Colonic mucosa (tissue), 4 donors: ENCODE results near the gene BCORL1. TPM values are rescaled to one million over a fixed set of nuclear protein-coding genes. Genes with fewer than 3 reads are reported as not detected.

Experiments used
- DNase-seq: peaks from one replicate; pipeline ENCODE4 v3.0.0-alpha.2; 2020
- H3K27ac ChIP-seq: fragments of 200-600 bp; one replicate; pipeline ENCODE4 v1.8.0; 2021
- H3K27me3 ChIP-seq: fragments of 200-600 bp; one replicate; pipeline ENCODE4 v1.8.0; 2021
- H3K36me3 ChIP-seq: fragments of 200-600 bp; one replicate; pipeline ENCODE4 v1.8.0; 2021
- H3K4me1 ChIP-seq: fragments of 200-600 bp; one replicate; pipeline ENCODE4 v1.8.0; 2021; ENCODE audit warnings: mild to moderate bottlenecking
- H3K4me3 ChIP-seq: fragments of 200-600 bp; one replicate; pipeline ENCODE4 v1.8.0; 2021
- H3K9ac ChIP-seq, 2 donors: one replicate each; pipeline ENCODE4 v1.7.0; 2013; ENCODE audit warnings: control low read depth in 2 of 2, low read depth in 2 of 2, low read length in 2 of 2
- H3K9me3 ChIP-seq: fragments of 200-600 bp; one replicate; pipeline ENCODE4 v1.8.0; 2021
- intact Hi-C: fragments of 100-400 bp; cut with DNase I; formaldehyde crosslinking; loops from one replicate; pipeline ENCODE4 v1.14.1; 2022
- total RNA-seq, 2 donors: library from RNA; stranded (reverse); fragmentation: NEBNext Ultra II Directional in 1 of 2; extraction: Animal tissue kit (Norgen Biotek cat#: 25700) in 1 of 2; gene quantifications; one replicate each; pipeline ENCODE4 v1.2.1, GENCODE V29; 2021
- TF ChIP-seq, protein P1 (sequence below): fragments of 200-600 bp; IDR thresholded peaks from one replicate; pipeline ENCODE4 v1.8.0; 2022; ENCODE audit warnings: antibody characterized with exemption, mild to moderate bottlenecking
- donor health status: healthy.
- donor health status: DM: no; HTN: no; CAD: no.
- donor health status: DM: no; HTN: no; CAD: no.

The BCORL1 gene
- total RNA-seq, 2 donors from 2014 or later: 8.3 to 14.4 TPM

DNA sequence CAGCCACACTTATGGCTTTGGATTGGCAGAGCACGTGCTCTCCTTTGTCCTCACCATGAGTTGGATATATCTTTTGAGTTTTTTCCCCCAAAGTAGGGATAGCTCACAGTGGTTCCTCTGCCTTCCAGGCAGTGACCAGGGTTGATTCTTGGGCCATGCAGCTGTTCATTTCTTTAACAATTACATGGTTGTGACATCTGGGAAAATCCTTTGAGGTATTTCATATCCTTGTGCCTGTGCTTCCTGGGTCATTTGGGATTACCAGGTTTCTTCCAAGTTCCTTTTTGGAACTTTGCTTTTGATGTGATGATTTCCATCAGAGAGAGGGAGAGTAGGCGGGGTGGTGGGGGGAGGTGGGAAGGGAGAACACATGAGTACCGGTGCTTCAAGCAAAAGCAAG is 15.6 kb downstream of the BCORL1 start:
- H3K9ac ChIP-seq: no peak overlapping the region
- intact Hi-C loops: no loop called here

DNA sequence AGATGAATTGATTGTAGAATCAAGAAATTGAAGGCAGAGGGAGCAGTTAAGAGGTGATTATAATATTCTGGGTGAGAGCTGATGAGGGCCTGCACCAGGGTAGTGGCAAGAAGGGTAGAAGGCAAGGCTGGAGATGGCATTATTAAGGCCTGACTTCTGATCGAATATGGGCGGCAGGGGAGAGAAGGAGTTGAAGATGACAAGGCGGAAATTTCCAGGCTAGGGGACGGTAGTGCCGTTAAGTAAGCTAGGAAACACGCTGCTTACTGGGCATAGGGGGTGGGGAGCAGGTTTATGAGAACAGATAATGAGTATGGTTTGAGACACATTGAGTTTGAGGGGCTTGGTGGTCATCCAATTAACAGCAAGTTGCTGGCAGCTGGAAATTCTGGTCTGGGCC is 19.5 kb downstream of the BCORL1 start:
- no peak for DNase-seq
- intact Hi-C loops: no loop called here
- no peaks in the 10 kb centered on the region for H3K9me3 ChIP-seq
- TF ChIP-seq, protein P1, sequence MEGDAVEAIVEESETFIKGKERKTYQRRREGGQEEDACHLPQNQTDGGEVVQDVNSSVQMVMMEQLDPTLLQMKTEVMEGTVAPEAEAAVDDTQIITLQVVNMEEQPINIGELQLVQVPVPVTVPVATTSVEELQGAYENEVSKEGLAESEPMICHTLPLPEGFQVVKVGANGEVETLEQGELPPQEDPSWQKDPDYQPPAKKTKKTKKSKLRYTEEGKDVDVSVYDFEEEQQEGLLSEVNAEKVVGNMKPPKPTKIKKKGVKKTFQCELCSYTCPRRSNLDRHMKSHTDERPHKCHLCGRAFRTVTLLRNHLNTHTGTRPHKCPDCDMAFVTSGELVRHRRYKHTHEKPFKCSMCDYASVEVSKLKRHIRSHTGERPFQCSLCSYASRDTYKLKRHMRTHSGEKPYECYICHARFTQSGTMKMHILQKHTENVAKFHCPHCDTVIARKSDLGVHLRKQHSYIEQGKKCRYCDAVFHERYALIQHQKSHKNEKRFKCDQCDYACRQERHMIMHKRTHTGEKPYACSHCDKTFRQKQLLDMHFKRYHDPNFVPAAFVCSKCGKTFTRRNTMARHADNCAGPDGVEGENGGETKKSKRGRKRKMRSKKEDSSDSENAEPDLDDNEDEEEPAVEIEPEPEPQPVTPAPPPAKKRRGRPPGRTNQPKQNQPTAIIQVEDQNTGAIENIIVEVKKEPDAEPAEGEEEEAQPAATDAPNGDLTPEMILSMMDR: no peak
- no peak overlapping the region for H3K4me3 ChIP-seq
- H3K4me1 ChIP-seq: no peaks in the 10 kb centered on the region
- H3K27me3 ChIP-seq: no peaks in the 10 kb centered on the region
- no peak overlapping the region for H3K9ac ChIP-seq
- H3K36me3 ChIP-seq: no peaks in the 10 kb centered on the region
- H3K27ac ChIP-seq: no peak overlapping the region

More for the DNA sequence above, 15.6 kb downstream of the BCORL1 start:
- DNase-seq: no peak
- Histone ChIP-seq H3K27ac (no peak overlapping the region), H3K4me1 (no peaks in the 10 kb centered on the region), H3K36me3 (no peaks in the 10 kb centered on the region), H3K27me3 (no peaks in the 10 kb centered on the region), H3K4me3 (no peak overlapping the region), H3K9me3 (no peaks in the 10 kb centered on the region)
- TF ChIP-seq, protein P1: no peak

DNA sequence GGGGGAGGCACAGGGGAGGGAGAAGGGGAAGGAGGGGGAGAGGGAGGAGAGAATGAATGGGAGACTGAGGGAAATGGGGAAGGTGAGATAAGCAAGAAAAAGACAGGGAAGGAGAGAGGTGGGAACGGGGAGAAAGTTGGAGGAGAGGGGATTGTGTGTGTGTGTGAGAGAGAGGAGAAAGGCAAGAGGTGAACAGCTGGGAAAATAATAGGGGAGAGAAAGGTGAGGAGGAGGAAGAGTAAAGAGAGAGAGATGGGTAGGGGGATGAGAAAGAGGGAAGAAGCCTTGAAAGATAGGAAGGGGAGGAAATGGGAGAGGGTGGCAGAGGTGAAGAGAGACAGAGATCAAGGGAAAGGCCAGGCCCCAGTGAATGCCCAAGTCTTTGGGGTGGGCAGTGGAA is 20.1 kb downstream of the BCORL1 start:
- H3K36me3 ChIP-seq: no peaks in the 10 kb centered on the region
- H3K9me3 ChIP-seq: no peaks in the 10 kb centered on the region
- H3K9ac ChIP-seq: no peak overlapping the region
- no peaks in the 10 kb centered on the region for H3K27me3 ChIP-seq
- no peak overlapping the region for H3K27ac ChIP-seq
- DNase-seq: no peak
- intact Hi-C loops: no loop called here
- no peak overlapping the region for H3K4me3 ChIP-seq
- no peaks in the 10 kb centered on the region for H3K4me1 ChIP-seq
- TF ChIP-seq, protein P1: no peak

DNA sequence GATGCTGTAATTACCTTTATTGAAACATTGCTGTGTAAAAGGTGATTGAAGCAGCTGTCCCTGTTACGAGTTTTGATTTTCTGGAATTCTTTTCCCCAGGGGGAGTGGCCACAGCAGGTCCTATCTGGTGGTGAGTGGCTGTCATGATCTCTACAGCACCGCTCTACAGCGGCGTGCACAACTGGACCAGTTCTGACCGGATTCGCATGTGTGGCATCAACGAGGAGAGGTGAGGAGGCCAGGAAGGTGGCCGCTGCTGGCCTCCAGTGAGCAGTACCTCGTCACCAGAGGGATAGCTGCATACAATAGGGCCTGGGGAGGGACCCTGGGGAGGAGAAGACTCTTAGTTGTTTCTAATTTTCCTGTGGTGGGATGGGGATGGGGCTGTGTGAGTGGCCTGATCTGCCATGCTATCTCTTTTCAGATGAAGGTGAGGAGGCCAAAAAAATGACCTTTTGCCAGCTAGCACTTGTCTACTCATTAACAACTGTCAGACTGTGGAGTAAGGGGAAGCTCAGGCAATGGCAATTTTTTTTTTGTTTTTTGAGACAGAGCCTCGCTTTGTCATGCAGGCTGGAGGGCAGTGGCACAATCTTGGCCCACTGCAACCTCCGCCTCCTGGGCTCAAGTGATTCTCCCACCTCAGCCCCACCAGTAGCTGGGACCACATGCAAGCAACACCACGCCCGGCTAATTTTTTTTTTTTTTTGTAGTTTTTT is 22.8 kb downstream of the BCORL1 start:
- no peak overlapping the region for H3K4me3 ChIP-seq
- H3K27me3 ChIP-seq: no peaks in the 10 kb centered on the region
- H3K9me3 ChIP-seq: no peaks in the 10 kb centered on the region
- H3K36me3 ChIP-seq: no peaks in the 10 kb centered on the region
- H3K27ac ChIP-seq: no peak overlapping the region
- H3K4me1 ChIP-seq: no peaks in the 10 kb centered on the region
- no peak for DNase-seq
- H3K9ac ChIP-seq: no peak overlapping the region
- intact Hi-C loops: no loop called here
- TF ChIP-seq, protein P1: no peak

DNA sequence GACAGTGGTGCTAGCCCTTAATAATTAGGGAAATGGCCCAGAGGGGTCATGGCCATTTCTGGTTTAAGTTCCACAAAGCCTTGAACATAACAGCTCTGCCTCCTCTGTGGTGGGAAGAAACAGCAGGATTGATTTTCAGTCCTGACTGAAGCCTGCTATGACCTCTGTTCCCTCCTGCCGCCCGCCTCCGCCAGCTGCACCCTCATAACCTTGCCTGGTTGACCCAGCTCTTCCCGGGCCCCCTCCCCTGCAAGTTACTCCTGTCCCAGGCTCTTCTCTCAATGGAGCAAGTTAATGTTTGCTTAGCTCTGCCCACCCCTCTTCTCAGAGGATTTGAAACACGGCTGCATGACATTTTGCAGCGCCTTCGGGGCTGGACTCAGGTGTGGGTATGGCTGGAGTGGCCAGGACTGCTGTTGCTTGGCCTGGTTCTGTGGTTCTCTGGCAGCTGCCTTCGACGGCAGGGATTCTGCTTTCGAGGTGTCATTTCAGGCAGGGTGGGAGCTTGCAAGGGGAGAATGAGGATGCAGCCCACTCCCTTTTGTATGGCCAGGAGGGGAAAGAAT is 27.3 kb downstream of the BCORL1 start:
- intact Hi-C loops: no loop called here
- Histone ChIP-seq H3K27ac (no peak overlapping the region), H3K36me3 (no peaks in the 10 kb centered on the region), H3K4me1 (no peaks in the 10 kb centered on the region), H3K27me3 (no peaks in the 10 kb centered on the region), H3K4me3 (no peak overlapping the region), H3K9ac (no peak overlapping the region), H3K9me3 (no peaks in the 10 kb centered on the region)
- TF ChIP-seq, protein P1: no peak
- DNase-seq: no peak
